SK-N-SH (cell line): ENCODE results near the gene FTO.

Source experiments
- EP300 ChIP-seq, 2 experiments: IDR thresholded peaks; 2 replicates each; pipeline versions ENCODE4 v1.4.0 to v1.6.1; 2012; ENCODE audit warnings: borderline replicate concordance in 1 of 2, low read depth in 1 of 2, low read length in 1 of 2
- EZH2phosphoT487 ChIP-seq: fragments of 200-600 bp; sonication (generic); IDR thresholded peaks from 2 replicates; pipeline ENCODE4 v1.6.1; 2017; ENCODE audit warnings: low read depth, mixed run types, mild to moderate bottlenecking, antibody characterized with exemption, moderate library complexity, borderline replicate concordance
- MXI1 ChIP-seq: IDR thresholded peaks from 2 replicates; pipeline ENCODE4 v1.6.1; 2012; ENCODE audit warnings: mild to moderate bottlenecking, low read depth, low read length, improper control_type of control experiment
- POLR2AphosphoS5 ChIP-seq: IDR thresholded peaks from 2 replicates; pipeline ENCODE4 v1.6.1; 2012; ENCODE audit warnings: low read depth, low read length
- RAD21 ChIP-seq: IDR thresholded peaks from 2 replicates; pipeline ENCODE4 v1.6.1; 2012; ENCODE audit warnings: mild to moderate bottlenecking, low read length
- REST ChIP-seq: IDR thresholded peaks from 2 replicates; pipeline ENCODE4 v1.6.1; 2012; ENCODE audit warnings: mild to moderate bottlenecking, low read depth, low read length, moderate library complexity
- RFX5 ChIP-seq: IDR thresholded peaks from 2 replicates; pipeline ENCODE4 v1.6.1; 2012; ENCODE audit warnings: mild to moderate bottlenecking, improper control_type of control experiment, low read length
- SIN3A ChIP-seq: IDR thresholded peaks from 2 replicates; pipeline ENCODE4 v1.6.1; 2012; ENCODE audit warnings: low read depth, mild to moderate bottlenecking, low read length, moderate library complexity, borderline replicate concordance
- TAF1 ChIP-seq: IDR thresholded peaks from 2 replicates; pipeline ENCODE4 v1.6.1; 2012; ENCODE audit warnings: low read depth, mild to moderate bottlenecking, low read length, moderate library complexity, borderline replicate concordance
- YY1 ChIP-seq: IDR thresholded peaks from 2 replicates; pipeline ENCODE4 v1.4.0; 2012; ENCODE audit warnings: low read depth, mild to moderate bottlenecking
- ZBTB33 ChIP-seq: IDR thresholded peaks from 2 replicates; pipeline ENCODE4 v1.4.0; 2012; ENCODE audit warnings: low read depth, borderline replicate concordance
- TF ChIP-seq, protein P1 (sequence below): fragments of 200-600 bp; sonication (generic); IDR thresholded peaks from 2 replicates; pipeline ENCODE4 v1.6.1; 2017; ENCODE audit warnings: antibody characterized with exemption, mild to moderate bottlenecking, moderate library complexity
- TF ChIP-seq, protein P2 (sequence below): IDR thresholded peaks from 2 replicates; pipeline ENCODE4 v1.4.0; 2012; ENCODE audit warnings: low read depth, borderline replicate concordance

GRCh38 chr16:53713403-53714204, 9.6 kb downstream of the FTO start:
- TF ChIP-seq, protein P1, sequence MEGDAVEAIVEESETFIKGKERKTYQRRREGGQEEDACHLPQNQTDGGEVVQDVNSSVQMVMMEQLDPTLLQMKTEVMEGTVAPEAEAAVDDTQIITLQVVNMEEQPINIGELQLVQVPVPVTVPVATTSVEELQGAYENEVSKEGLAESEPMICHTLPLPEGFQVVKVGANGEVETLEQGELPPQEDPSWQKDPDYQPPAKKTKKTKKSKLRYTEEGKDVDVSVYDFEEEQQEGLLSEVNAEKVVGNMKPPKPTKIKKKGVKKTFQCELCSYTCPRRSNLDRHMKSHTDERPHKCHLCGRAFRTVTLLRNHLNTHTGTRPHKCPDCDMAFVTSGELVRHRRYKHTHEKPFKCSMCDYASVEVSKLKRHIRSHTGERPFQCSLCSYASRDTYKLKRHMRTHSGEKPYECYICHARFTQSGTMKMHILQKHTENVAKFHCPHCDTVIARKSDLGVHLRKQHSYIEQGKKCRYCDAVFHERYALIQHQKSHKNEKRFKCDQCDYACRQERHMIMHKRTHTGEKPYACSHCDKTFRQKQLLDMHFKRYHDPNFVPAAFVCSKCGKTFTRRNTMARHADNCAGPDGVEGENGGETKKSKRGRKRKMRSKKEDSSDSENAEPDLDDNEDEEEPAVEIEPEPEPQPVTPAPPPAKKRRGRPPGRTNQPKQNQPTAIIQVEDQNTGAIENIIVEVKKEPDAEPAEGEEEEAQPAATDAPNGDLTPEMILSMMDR, result no peak
- TF ChIP-seq EZH2phosphoT487 (no peak), SIN3A (no peak), POLR2AphosphoS5 (no peak), MXI1 (no peak), TAF1 (no peak), RAD21 (no peak), YY1 (no peak), ZBTB33 (no peak), EP300 (IDR thresholded peaks at IDR 0.05; ENCODE audit: borderline replicate concordance in 1 of 2, low read depth in 1 of 2, low read length in 1 of 2) (no peak), REST (no peak), RFX5 (no peak)
- TF ChIP-seq, protein P2, sequence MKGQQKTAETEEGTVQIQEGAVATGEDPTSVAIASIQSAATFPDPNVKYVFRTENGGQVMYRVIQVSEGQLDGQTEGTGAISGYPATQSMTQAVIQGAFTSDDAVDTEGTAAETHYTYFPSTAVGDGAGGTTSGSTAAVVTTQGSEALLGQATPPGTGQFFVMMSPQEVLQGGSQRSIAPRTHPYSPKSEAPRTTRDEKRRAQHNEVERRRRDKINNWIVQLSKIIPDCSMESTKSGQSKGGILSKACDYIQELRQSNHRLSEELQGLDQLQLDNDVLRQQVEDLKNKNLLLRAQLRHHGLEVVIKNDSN, result no peak
